Neural progenitor cell (in vitro differentiated cells): ENCODE data around the gene CHST8. TPM values are rescaled to one million over a fixed set of nuclear protein-coding genes. Genes with fewer than 3 reads are reported as not detected.

Source experiments
- DNase-seq: peaks from one replicate; pipeline ENCODE4 v3.0.0-alpha.2; 2016; ENCODE audit warnings: low spot score
- H2AFZ ChIP-seq: fragments of 200-600 bp; sonication (generic); replicated peaks from 2 replicates; pipeline ENCODE4 v1.6.1; 2016; ENCODE audit warnings: antibody characterized with exemption
- H3F3A ChIP-seq: fragments of 200-600 bp; sonication (generic); 2 replicates; pipeline ENCODE4 v1.6.1; 2016; ENCODE audit warnings: antibody characterized with exemption, low read depth
- H3K27ac ChIP-seq: fragments of 200-600 bp; sonication (generic); 2 replicates; pipeline ENCODE4 v1.5.1; 2016; ENCODE audit warnings: mild to moderate bottlenecking
- H3K27me3 ChIP-seq: fragments of 200-600 bp; sonication (generic); 2 replicates; pipeline ENCODE4 v1.6.1; 2016; ENCODE audit warnings: mild to moderate bottlenecking, moderate library complexity
- H3K36me3 ChIP-seq: fragments of 200-600 bp; sonication (generic); 2 replicates; pipeline ENCODE4 v1.5.1; 2016
- H3K4me1 ChIP-seq: fragments of 200-600 bp; sonication (generic); 2 replicates; pipeline ENCODE4 v1.6.1; 2016; ENCODE audit warnings: mixed run types
- H3K4me2 ChIP-seq: fragments of 200-600 bp; sonication (generic); 2 replicates; pipeline ENCODE4 v1.6.1; 2016
- H3K4me3 ChIP-seq: fragments of 200-600 bp; sonication (generic); 2 replicates; pipeline ENCODE4 v1.5.1; 2016
- H3K79me2 ChIP-seq: fragments of 200-600 bp; sonication (generic); 2 replicates; pipeline ENCODE4 v1.6.1; 2016; ENCODE audit warnings: low read depth
- H3K9ac ChIP-seq: fragments of 200-600 bp; sonication (generic); 2 replicates; pipeline ENCODE4 v1.6.1; 2016
- H3K9me3 ChIP-seq: fragments of 200-600 bp; sonication (generic); 2 replicates; pipeline ENCODE4 v1.5.1; 2016; ENCODE audit warnings: low read depth
- H4K20me1 ChIP-seq: fragments of 200-600 bp; sonication (generic); 2 replicates; pipeline ENCODE4 v1.6.1; 2016; ENCODE audit warnings: low read depth
- H3K27ac Mint-ChIP-seq: 3 replicates; pipeline ENCODE4 v1.8.0; 2021; ENCODE audit warnings: mixed read lengths
- H3K27me3 Mint-ChIP-seq: 2 replicates; pipeline ENCODE4 v1.8.0; 2022; ENCODE audit warnings: low read depth, mild to moderate bottlenecking, inconsistent platforms, moderate library complexity, mixed read lengths; ENCODE audit not compliant: insufficient read depth
- H3K36me3 Mint-ChIP-seq: 3 replicates; pipeline ENCODE4 v1.8.0; 2021; ENCODE audit warnings: mixed read lengths
- H3K4me1 Mint-ChIP-seq: 3 replicates; pipeline ENCODE4 v1.8.0; 2021; ENCODE audit warnings: mixed read lengths
- H3K4me3 Mint-ChIP-seq: 3 replicates; pipeline ENCODE4 v1.8.0; 2021; ENCODE audit warnings: mild to moderate bottlenecking, moderate library complexity, mixed read lengths
- H3K9me3 Mint-ChIP-seq: 3 replicates; pipeline ENCODE4 v1.8.0; 2020; ENCODE audit warnings: mixed read lengths
- CTCF ChIP-seq: fragments of 200-600 bp; sonication (generic); IDR thresholded peaks from 2 replicates; pipeline ENCODE4 v1.5.1; 2017; ENCODE audit warnings: antibody characterized with exemption, mild to moderate bottlenecking
- EZH2 ChIP-seq: fragments of 200-600 bp; sonication (generic); IDR thresholded peaks from 2 replicates; pipeline ENCODE4 v1.6.1; 2017; ENCODE audit warnings: antibody characterized with exemption, mild to moderate bottlenecking, moderate library complexity
- EZH2phosphoT487 ChIP-seq: fragments of 200-600 bp; sonication (generic); IDR thresholded peaks from 2 replicates; pipeline ENCODE4 v1.6.1; 2017; ENCODE audit warnings: antibody characterized with exemption
- total RNA-seq: library from RNA; depleted of rRNA; stranded (reverse); fragments of >200 nt; gene quantifications from 2 replicates; pipeline ENCODE4 v1.2.3, GENCODE V29; 2015; ENCODE audit warnings: low replicate concordance

CHST8 gene
- total RNA-seq, 1 donor from 2014 or later: 0.92 TPM

DNA sequence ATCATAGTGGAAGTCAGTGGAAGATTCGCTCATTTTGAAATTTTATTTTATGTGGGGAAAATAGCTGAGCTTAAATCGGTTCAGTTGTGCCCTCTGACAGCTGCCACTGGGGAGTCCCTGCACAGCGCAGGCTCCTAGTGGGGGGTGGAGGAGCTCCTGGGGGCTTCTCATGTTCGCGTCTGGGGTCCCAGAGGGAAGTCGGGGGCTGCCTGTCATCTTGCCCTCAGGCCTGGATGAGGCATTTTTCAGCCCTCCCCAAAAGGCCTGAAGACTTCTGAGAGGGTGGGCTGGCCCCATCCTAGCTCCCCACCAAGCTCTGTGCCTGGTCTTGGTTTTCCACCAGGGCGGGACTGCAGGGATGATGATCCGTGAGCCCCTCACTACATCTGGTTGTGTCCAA lies 82.1 kb downstream of the CHST8 start:
- no peak overlapping the region for H3K27ac Mint-ChIP-seq
- no peak overlapping the region for H3K9ac ChIP-seq
- H3K27me3 Mint-ChIP-seq: peaks cover 6% of the 10 kb centered on the region
- no peak overlapping the region for H3K4me3 Mint-ChIP-seq
- TF ChIP-seq EZH2phosphoT487: no peak
- TF ChIP-seq CTCF: no peak
- no peak for TF ChIP-seq EZH2
- H3K27ac ChIP-seq: no peak overlapping the region
- no peaks in the 10 kb centered on the region for H3K9me3 Mint-ChIP-seq
- no peaks in the 10 kb centered on the region for H3K9me3 ChIP-seq
- DNase-seq: no peak
- H2AFZ ChIP-seq: no peak overlapping the region
- H3K79me2 ChIP-seq: no peaks in the 10 kb centered on the region
- H3K4me2 ChIP-seq: no peak overlapping the region
- H4K20me1 ChIP-seq: no peaks in the 10 kb centered on the region
- no peak overlapping the region for H3K4me3 ChIP-seq
- no peaks in the 10 kb centered on the region for H3F3A ChIP-seq
- no peaks in the 10 kb centered on the region for H3K4me1 ChIP-seq
- no peaks in the 10 kb centered on the region for H3K36me3 Mint-ChIP-seq
- no peaks in the 10 kb centered on the region for H3K36me3 ChIP-seq
- peaks cover 4% of the 10 kb centered on the region for H3K4me1 Mint-ChIP-seq
- H3K27me3 ChIP-seq: no peaks in the 10 kb centered on the region

GRCh38 chr19:33704271-33704670 lies 82.5 kb downstream of the CHST8 start:
- Mint-ChIP-seq H3K27me3 (peaks cover 6% of the 10 kb centered on the region), H3K4me1 (peaks cover 4% of the 10 kb centered on the region), H3K27ac (no peak overlapping the region), H3K36me3 (no peaks in the 10 kb centered on the region), H3K4me3 (no peak overlapping the region), H3K9me3 (no peaks in the 10 kb centered on the region)
- Histone ChIP-seq H3K36me3 (no peaks in the 10 kb centered on the region), H3K79me2 (no peaks in the 10 kb centered on the region), H3K9ac (no peak overlapping the region), H3K4me2 (no peak overlapping the region), H4K20me1 (no peaks in the 10 kb centered on the region), H3K27me3 (no peaks in the 10 kb centered on the region), H3K4me1 (no peaks in the 10 kb centered on the region), H2AFZ (no peak overlapping the region), H3K9me3 (no peaks in the 10 kb centered on the region), H3F3A (no peaks in the 10 kb centered on the region), H3K4me3 (no peak overlapping the region), H3K27ac (no peak overlapping the region)
- no peak for TF ChIP-seq EZH2phosphoT487
- no peak for TF ChIP-seq CTCF
- no peak for TF ChIP-seq EZH2
- no peak for DNase-seq

- TF ChIP-seq EZH2phosphoT487 (no peak), CTCF (peak; percentile 51)
- Histone ChIP-seq H3K9ac (no peak overlapping the region), H3K79me2 (no peaks in the 10 kb centered on the region), H3K36me3 (no peaks in the 10 kb centered on the region), H3K27ac (no peak overlapping the region), H3K4me2 (no peak overlapping the region), H3F3A (no peaks in the 10 kb centered on the region), H3K9me3 (no peaks in the 10 kb centered on the region), H4K20me1 (no peaks in the 10 kb centered on the region), H3K4me3 (no peak overlapping the region), H3K4me1 (no peaks in the 10 kb centered on the region), H2AFZ (no peak overlapping the region), H3K27me3 (no peaks in the 10 kb centered on the region)
- H3K9me3 Mint-ChIP-seq: no peaks in the 10 kb centered on the region
- no peak overlapping the region for H3K4me3 Mint-ChIP-seq
- H3K4me1 Mint-ChIP-seq: peaks cover 4% of the 10 kb centered on the region
- H3K27ac Mint-ChIP-seq: no peak overlapping the region
- H3K27me3 Mint-ChIP-seq: peaks cover 3% of the 10 kb centered on the region
- DNase-seq: peak; percentile 36
- no peaks in the 10 kb centered on the region for H3K36me3 Mint-ChIP-seq
Observed at GRCh38 chr19:33705090-33705847, 83.5 kb downstream of the CHST8 start.
